IPS-NIHi11 (cell line): ENCODE measurements around the gene EYS.

Source experiments
- DNase-seq: peaks from one replicate; pipeline ENCODE4 v3.0.0; 2012; ENCODE audit warnings: mixed read lengths, low spot score

EYS gene

GRCh38 chr6:64955435-64955848 lies 751.6 kb downstream of the EYS start:
- DNase-seq: no peak

- DNase-seq: no peak
Measured at GRCh38 chr6:64949257-64949656, 757.8 kb downstream of the EYS start.

- no peak for DNase-seq
Measured at GRCh38 chr6:64948261-64948660, 758.8 kb downstream of the EYS start.

- DNase-seq: no peak
Measured at GRCh38 chr6:64945450-64945849, 761.6 kb downstream of the EYS start.

- no peak for DNase-seq
Measured at GRCh38 chr6:64932486-64932885, 774.5 kb downstream of the EYS start.

- DNase-seq: no peak
Measured at GRCh38 chr6:64930681-64931080, 776.3 kb downstream of the EYS start.

- DNase-seq: no peak
Measured at GRCh38 chr6:64926051-64926450, 781.0 kb downstream of the EYS start.

- DNase-seq: no peak
Measured at GRCh38 chr6:64920257-64920656, 786.8 kb downstream of the EYS start.

GRCh38 chr6:64914124-64914523 lies 792.9 kb downstream of the EYS start:
- DNase-seq: no peak

- DNase-seq: no peak
Measured at GRCh38 chr6:64912966-64913365, 794.1 kb downstream of the EYS start.

- no peak for DNase-seq
Measured at GRCh38 chr6:64908104-64908503, 798.9 kb downstream of the EYS start.

GRCh38 chr6:64904616-64905015 lies 802.4 kb downstream of the EYS start:
- DNase-seq: no peak

GRCh38 chr6:64902596-64902995 lies 804.4 kb downstream of the EYS start:
- DNase-seq: no peak

GRCh38 chr6:64896939-64897338 lies 810.1 kb downstream of the EYS start:
- no peak for DNase-seq

GRCh38 chr6:64895945-64896344 lies 811.1 kb downstream of the EYS start:
- no peak for DNase-seq

- DNase-seq: no peak
Measured at GRCh38 chr6:64890609-64891008, 816.4 kb downstream of the EYS start.

- DNase-seq: no peak
Measured at GRCh38 chr6:64889144-64889543, 817.9 kb downstream of the EYS start.

GRCh38 chr6:64874776-64875175 lies 832.2 kb downstream of the EYS start:
- no peak for DNase-seq

GRCh38 chr6:64872633-64873032 lies 834.4 kb downstream of the EYS start:
- no peak for DNase-seq

GRCh38 chr6:64861039-64861651 lies 845.9 kb downstream of the EYS start:
- no peak for DNase-seq

GRCh38 chr6:64860203-64860602 lies 846.8 kb downstream of the EYS start:
- no peak for DNase-seq

GRCh38 chr6:64850121-64850520 lies 856.9 kb downstream of the EYS start:
- no peak for DNase-seq

- DNase-seq: no peak
Measured at GRCh38 chr6:64848467-64848866, 858.6 kb downstream of the EYS start.

GRCh38 chr6:64847396-64847795 lies 859.6 kb downstream of the EYS start:
- no peak for DNase-seq

GRCh38 chr6:64838726-64839125 lies 868.3 kb downstream of the EYS start:
- DNase-seq: no peak
